HG03103 (cell line): ENCODE results near the gene KREMEN2.
"Not testable (repeated sequence)": the region's sequence is repeated elsewhere in the genome, so short reads cannot be mapped to it uniquely, and the experiment has no call there.

Source experiments
- ATAC-seq: cut with Tn5 transposase; IDR thresholded peaks from one replicate; pipeline ENCODE4 v1.9.1; 2021; ENCODE audit warnings: low read depth; ENCODE audit not compliant: unreplicated experiment

The KREMEN2 gene

GRCh38 chr16:2938206-2938605 is 25.9 kb upstream of the KREMEN2 start:
- ATAC-seq, result no peak

DNA sequence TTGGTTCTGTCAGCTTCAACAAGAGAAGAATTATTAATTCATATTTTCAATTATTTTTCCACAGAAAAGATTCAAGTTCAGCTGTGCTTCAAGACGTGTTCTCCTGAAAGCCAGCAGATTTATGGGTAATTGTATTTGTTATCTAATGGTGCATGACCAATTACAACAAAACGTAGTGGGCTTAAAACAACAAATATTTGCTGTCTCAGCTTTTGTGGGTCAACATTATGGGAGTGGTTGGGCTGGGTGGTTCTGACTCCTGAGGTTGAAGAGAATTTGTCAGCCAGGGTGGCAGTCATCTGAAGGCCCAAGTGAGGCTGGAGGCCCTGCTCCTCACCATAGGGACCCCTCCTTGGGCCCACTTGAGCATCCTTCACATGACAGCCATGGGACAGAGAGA is 24.1 kb upstream of the KREMEN2 start:
- ATAC-seq, result no peak

- no peak for ATAC-seq
These were observed 22.0 kb upstream of the KREMEN2 start for GRCh38 chr16:2942045-2942444.

- not testable (repeated sequence) for ATAC-seq
These were observed 20.4 kb upstream of the KREMEN2 start for GRCh38 chr16:2943716-2944115.

- no peak for ATAC-seq
These were observed 17.4 kb upstream of the KREMEN2 start for GRCh38 chr16:2946649-2947048.

DNA sequence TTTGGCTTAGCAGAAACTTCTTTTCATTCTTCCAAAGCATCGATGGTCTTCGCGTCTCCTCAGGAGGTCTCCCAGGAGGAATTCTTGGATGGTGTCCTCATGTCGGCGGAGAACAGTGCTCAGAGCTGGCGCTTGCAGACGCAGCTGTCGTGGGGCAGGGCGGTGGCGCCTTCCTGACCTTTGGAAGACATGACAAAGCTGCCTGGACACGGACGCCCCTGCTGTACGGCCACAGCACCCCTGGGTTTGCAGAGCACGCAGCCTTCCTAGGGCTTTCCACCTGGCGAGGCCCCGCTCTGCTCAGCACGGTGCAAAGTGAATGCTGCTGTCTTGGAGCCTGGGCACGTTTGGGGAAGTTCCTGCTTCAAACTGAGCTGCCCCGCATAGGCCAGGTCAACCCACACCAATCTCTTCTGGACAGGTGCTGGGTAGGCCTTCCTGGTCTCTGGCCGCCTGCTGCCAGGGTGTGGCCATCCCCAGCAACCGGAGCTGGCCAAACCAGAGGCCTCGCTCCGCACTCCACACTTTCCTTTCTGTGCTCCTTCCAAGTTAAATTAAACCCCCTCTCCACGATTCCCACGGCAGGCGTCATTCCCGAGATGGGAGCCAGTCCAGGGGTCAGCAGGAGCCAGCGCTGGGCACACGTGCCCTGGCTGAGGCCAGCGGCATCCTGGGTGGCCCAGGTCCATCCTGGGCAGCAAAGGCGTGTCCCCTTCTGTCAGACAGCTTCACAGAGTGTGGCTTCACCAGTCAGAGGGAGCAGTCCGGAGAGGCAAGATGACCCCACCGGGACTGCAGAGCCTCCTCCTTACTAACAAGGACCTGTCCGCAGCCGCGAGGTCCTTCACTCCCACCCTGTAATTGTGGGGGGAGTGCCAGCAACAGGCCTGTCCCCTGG is 15.0 kb upstream of the KREMEN2 start:
- ATAC-seq, result no peak

DNA sequence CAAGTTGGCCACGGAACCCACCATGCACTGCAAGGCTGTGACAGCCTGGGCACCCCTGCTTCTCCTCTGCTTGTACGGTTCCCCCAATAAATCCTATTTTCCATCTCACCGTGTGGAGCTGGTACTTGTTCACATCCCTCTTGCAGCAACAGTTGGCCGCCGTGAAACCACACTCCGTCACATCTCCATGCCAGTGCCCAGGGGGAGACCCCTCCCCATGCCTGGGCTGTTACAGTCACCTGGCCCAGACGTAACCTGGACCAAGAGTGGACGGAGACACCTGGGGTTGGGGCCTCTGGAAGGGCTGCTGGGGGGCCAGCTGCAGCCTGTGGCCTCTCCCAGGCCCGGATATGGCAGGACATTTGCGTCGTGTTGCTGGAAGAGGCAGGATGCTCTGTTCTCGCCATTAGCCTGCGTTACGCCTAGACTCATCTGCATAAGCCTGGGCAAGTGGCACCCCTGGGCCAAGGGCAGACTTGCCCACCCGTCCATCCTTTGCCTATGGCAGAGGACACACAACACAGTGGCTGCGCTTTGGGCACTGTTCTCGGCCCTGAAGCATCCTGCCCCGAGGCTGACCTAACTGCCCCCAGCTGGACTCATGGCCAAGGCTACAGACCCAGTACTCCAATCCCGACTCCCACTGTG is 14.2 kb upstream of the KREMEN2 start:
- no peak for ATAC-seq

DNA sequence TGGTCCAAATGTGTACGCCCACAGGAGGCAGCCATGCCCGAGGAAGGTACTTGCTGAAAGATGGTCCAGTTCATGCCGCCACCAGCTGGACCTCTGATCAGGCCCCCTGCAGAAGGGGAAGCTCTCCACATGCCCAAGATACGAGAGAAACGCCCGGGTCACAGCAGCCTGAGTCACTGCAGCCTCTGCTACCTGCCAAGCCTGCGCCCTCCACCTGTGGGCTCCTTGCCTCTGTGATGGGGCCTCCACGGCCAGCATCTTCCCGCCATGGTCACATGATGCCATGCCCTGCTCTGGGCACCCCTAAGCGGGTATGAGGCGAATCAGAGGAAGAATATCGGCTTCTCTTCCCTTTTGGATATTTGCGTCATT is 13.7 kb upstream of the KREMEN2 start:
- no peak for ATAC-seq

- no peak for ATAC-seq
These were observed 13.3 kb upstream of the KREMEN2 start for GRCh38 chr16:2950773-2951172.

DNA sequence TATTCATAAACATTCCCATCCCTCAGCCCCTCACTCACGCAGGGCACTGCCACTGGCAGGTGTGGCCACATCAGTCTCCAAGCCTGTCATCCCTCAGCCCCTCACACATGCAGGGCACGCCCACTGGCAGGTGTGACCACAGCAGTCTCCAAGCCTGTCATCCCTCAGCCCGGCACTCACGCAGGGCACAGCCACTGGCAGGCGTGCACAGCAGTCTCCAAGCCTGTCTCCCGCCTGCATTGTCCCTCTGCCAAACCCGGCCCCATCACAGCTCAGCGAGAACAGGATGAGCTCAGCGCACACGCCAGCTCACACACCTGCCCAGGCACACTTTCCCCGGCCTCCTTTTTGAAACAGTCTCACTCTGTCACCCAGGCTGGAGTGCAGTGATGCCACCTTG is 11.4 kb upstream of the KREMEN2 start:
- ATAC-seq, result no peak

- ATAC-seq, result no peak
These were observed 10.1 kb upstream of the KREMEN2 start for GRCh38 chr16:2953706-2954627.

DNA sequence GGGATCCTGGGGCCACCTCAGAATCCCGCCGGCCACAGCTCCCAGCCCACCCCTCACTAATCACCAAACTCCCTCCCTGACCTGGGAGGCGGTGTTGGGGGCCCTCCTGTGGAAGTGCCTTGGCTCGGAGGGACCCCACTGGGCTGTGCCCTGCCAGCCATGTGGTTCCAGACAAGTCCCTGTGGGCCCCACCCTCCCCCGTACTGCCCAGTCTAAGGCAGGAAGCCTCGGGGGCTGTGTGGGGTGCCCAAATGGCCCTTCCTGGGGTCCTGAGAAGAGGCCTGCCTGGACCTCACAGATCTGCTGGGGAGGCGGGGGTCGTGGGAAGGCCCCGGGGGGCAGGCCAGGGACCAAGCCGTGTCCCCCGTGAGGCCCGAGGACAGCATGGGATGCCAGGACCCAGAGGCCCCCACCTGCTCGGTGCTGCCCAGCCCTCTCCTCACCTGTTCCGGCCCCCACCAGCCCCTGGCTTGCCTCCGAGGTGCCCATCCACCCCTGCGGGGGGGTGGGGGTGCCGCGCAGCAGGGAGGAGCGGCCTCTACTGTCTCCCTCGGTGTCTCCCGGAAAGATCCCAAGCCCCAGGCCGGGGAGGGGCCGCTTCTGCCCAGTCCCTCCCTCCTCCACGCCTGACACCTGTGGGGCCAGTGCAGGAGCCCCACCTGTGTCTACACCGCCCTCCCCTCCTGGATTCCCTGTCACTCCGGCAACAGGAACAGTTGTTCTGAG is 9.3 kb upstream of the KREMEN2 start:
- ATAC-seq, result no peak

DNA sequence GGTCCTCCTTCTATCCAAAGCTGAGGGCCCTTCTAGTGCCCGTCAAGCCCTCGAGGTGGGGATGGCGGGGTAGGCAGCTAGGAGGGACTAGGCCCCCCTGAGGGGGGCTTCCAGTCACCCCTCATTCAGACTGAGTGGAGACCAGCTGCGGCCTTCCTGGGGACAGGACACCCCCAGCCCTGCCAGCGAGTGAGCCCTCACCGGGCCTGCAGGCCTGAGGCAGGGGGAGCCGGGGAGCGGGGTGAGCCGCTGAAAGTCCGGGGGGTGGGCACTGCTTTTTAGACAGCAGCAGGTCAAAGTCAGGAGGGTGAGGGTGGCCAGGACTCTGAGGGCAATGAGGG is 8.7 kb upstream of the KREMEN2 start:
- no peak for ATAC-seq

GRCh38 chr16:2955779-2956578 is 8.1 kb upstream of the KREMEN2 start:
- no peak for ATAC-seq

DNA sequence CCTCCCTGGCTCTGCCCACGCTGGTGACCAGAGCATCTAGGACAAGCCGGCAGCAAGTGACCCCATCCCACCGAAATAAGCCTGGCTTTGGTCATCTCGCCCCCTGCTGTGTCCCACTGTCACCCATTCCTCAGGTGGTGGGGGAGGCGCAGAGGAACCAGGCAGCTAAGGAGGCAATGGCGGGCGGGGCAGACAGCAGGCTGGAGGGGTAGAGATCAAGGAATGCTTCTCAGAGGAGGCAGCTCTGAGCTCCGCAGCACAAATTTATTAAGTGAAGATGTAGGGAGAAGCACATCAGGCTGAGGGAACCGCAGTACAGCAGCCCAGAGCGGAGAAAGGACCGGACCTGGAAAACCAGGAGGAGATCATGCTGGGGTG is 7.5 kb upstream of the KREMEN2 start:
- ATAC-seq, result no peak

DNA sequence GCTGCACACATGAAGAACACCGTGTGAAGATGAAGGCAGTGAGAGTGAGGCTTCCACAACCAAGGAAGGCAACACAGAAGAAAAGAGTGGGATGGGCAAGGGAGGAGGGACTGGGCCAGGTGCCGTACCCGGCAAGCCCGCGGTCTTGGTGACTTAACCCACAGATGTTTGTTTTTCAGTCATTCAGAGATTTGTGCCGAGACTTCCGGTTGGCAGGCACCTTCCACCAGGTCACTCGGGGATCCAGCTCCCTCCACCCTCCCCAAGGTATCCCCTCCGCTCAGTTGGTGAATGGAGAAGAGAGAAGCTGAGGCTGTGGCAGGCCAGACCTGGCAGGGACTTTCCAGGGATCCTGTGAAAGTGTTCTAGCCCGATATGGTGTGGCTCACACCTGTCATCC is 4.9 kb upstream of the KREMEN2 start:
- no peak for ATAC-seq

DNA sequence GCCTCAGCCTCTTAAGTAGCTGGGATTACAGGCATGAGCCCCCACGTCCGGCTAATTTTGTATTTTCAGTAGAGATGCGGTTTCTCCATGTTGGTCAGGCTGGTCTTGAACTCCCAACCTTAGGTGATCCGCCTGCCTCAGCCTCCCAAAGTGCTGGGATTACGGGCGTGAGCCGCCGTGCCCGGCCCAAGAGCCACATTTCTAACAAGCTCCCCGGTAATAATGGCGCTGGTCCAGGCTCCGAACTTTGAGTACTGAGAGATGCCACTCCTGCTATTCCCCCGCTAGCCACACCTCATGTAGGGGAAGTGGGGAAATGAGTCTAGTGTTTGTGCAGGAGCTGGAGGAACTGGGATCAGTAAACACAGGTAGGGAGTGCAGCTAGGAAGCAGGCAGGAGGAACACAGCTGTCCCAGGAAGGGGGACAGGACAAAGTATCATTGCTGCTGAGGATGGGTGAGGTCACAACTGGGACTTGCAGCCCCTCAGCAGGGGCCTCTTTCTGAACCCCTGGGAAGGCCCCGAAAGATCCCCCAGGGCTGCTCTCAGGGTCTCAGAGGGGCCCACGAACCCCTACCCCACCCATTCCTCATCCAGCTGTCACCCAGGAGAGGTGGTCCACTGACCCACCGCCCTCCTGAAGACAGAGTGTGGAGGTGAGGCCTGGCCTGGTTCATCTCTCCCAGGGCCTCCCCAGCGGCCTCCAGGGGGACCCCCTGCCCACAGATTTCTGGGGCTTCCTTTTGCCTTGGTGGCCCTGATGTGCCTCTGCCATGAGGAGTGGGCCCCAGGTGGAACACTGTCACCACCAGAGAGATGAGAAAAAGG is 3.7 kb upstream of the KREMEN2 start:
- no peak for ATAC-seq

- no peak for ATAC-seq
These were observed 1.6 kb upstream of the KREMEN2 start for GRCh38 chr16:2962334-2963073.
